ENCODE measurements around the gene AVL9. TPM values are rescaled to one million over a fixed set of nuclear protein-coding genes. Genes with fewer than 3 reads are reported as not detected.
A peak's percentile ranks its signal among the peaks of the same experiment; 100 is the strongest.

AVL9 gene
- total and polyA plus RNA-seq, 2 of the 4 experiments (the other 2 are of a cell fraction) = 13.1 to 21.7 TPM

- ChIA-PET POLR2A (ENCODE audit: unreplicated experiment) (no interaction called here), CTCF (no interaction called here)
- no peaks in the 10 kb centered on the region for H4K20me1 ChIP-seq (ENCODE audit: insufficient read depth, low read length)
- DNase-seq = no peak
- no peak overlapping the region for H2AK5ac ChIP-seq (ENCODE audit: low read depth, low read length)
- H3K9ac ChIP-seq (ENCODE audit: low read depth, low read length) = no peak overlapping the region
- no peaks in the 10 kb centered on the region for H3K27me3 ChIP-seq (ENCODE audit: control insufficient read depth, insufficient read depth, low read length)
- in situ Hi-C loops (cut with MboI; ENCODE audit: low sequenced_read_pairs) (loop anchor here (5.0 kb wide), 1 partner anchor 740 kb away; no protein-coding TSS in a partner anchor), dilution Hi-C loops (cut with HindIII; ENCODE audit: low sequenced_read_pairs, unreplicated experiment) (no loop called here), intact Hi-C loops (cut with micrococcal nuclease) (loop anchor here (10.0 kb wide), 1 partner anchor 437 kb away; no protein-coding TSS in a partner anchor)
- H3K56ac ChIP-seq (ENCODE audit: extremely low read depth, insufficient read depth, low read length) = no peak overlapping the region
- no peak for TF ChIP-seq CEBPB (IDR thresholded peaks at IDR 0.05; ENCODE audit: low read depth, low read length)
- TF ChIP-seq MXI1 (IDR thresholded peaks at IDR 0.05; ENCODE audit: borderline replicate concordance, low read depth, low read length) = no peak
- no peak for TF ChIP-seq FOS (IDR thresholded peaks at IDR 0.05; ENCODE audit: low read depth, low read length)
- TF ChIP-seq POLR2A (IDR thresholded peaks at IDR 0.05; ENCODE audit: low read depth, low read length) = no peak
- no peak for TF ChIP-seq CTCF (conservative IDR thresholded peaks at IDR 0.05; ENCODE audit: low read depth, low read length)
- no peak for TF ChIP-seq BHLHE40 (IDR thresholded peaks at IDR 0.05; ENCODE audit: low read depth, low read length)
- TF ChIP-seq MAZ (IDR thresholded peaks at IDR 0.05; ENCODE audit: borderline replicate concordance, low read depth, low read length) = no peak
- TF ChIP-seq MAFK (IDR thresholded peaks at IDR 0.05; ENCODE audit: low read depth, low read length) = no peak
- no peak for TF ChIP-seq NFE2L2 (IDR thresholded peaks at IDR 0.05; ENCODE audit: low read depth, low read length)
- no peak for TF ChIP-seq SMC3 (IDR thresholded peaks at IDR 0.05; ENCODE audit: low read depth, low read length)
- TF ChIP-seq RFX5 (IDR thresholded peaks at IDR 0.05; ENCODE audit: low read depth, low read length) = no peak
- TF ChIP-seq USF2 (IDR thresholded peaks at IDR 0.05; ENCODE audit: low read depth, low read length) = no peak
- H4K8ac ChIP-seq (ENCODE audit: low read depth in 2 of 2, low read length in 2 of 2) = no peak overlapping the region
- H2AFZ ChIP-seq (replicated peaks; ENCODE audit: low read length, poor library complexity) = no peak overlapping the region
- ATAC-seq (ENCODE audit: low read depth) = peak; percentile 33; the same call in 1 of the 2 replicates
- H2BK120ac ChIP-seq (ENCODE audit: low read depth, low read length) = no peak overlapping the region
- H3K4ac ChIP-seq (ENCODE audit: low read depth, low read length) = no peak overlapping the region
- H4K91ac ChIP-seq (ENCODE audit: insufficient read depth, low read depth, low read length) = no peak overlapping the region
- BruUV-seq (replicated peaks) = no TSS peak
- no peak overlapping the region for H2BK20ac ChIP-seq (ENCODE audit: low read depth, low read length)
- H3K4me3 ChIP-seq (ENCODE audit: insufficient read depth, low read depth, low read length) = no peak overlapping the region
- no peaks in the 10 kb centered on the region for H3K36me3 ChIP-seq (ENCODE audit: control insufficient read depth, insufficient read depth, low read length)
- no peak overlapping the region for H2BK15ac ChIP-seq (ENCODE audit: low read depth, low read length)
- H3K79me1 ChIP-seq (ENCODE audit: low read depth in 1 of 2, low read length in 2 of 2) = no peaks in the 10 kb centered on the region
- H3K9me3 ChIP-seq (ENCODE audit: control insufficient read depth, insufficient read depth, low read length) = no peaks in the 10 kb centered on the region
- H3K9me1 ChIP-seq (ENCODE audit: insufficient read depth, low read length) = no peaks in the 10 kb centered on the region
- H2BK5ac ChIP-seq (ENCODE audit: low read depth, low read length, poor library complexity, severe bottlenecking) = no peak overlapping the region
- no peak overlapping the region for H3K14ac ChIP-seq (replicated peaks; ENCODE audit: low read depth, low read length)
- no peak overlapping the region for H4K5ac ChIP-seq (ENCODE audit: low read depth, low read length)
- no peak overlapping the region for H2AK9ac ChIP-seq (replicated peaks; ENCODE audit: low read depth, low read length, poor library complexity)
- no peak overlapping the region for H3K18ac ChIP-seq (ENCODE audit: low read depth, low read length)
- no peak overlapping the region for H3K4me2 ChIP-seq (ENCODE audit: low read depth, low read length)
- no peaks in the 10 kb centered on the region for H3K4me1 ChIP-seq (ENCODE audit: control insufficient read depth, insufficient read depth, low read length)
- H3K27ac ChIP-seq (ENCODE audit: insufficient read depth, low read length) = no peak overlapping the region
- WGBS, 2 experiments (ENCODE audit: extremely low coverage in 2 of 2, insufficient read length in 1 of 2) = 29% methylated on average over 1 of the region's 3 CpGs; no CpG with 5 or more reads in 1 of the 2 experiments
- H3K23ac ChIP-seq (ENCODE audit: low read depth, low read length) = no peak overlapping the region
These were observed 13.4 kb upstream of the AVL9 start for GRCh38 chr7:32481921-32482320.

Measured in IMR-90 (cell line).